GM18505 (cell line): ENCODE results near the gene NT5DC3.

Experiments
- ATAC-seq: cut with Tn5 transposase; IDR thresholded peaks from one replicate; pipeline ENCODE4 v1.9.1; 2021; ENCODE audit not compliant: unreplicated experiment
- POLR2A ChIP-seq: IDR thresholded peaks from 4 replicates; pipeline ENCODE4 v1.6.1; 2011; ENCODE audit warnings: borderline replicate concordance; ENCODE audit not compliant: insufficient read depth, insufficient read length; ENCODE audit errors: extremely low read depth

NT5DC3 gene

DNA sequence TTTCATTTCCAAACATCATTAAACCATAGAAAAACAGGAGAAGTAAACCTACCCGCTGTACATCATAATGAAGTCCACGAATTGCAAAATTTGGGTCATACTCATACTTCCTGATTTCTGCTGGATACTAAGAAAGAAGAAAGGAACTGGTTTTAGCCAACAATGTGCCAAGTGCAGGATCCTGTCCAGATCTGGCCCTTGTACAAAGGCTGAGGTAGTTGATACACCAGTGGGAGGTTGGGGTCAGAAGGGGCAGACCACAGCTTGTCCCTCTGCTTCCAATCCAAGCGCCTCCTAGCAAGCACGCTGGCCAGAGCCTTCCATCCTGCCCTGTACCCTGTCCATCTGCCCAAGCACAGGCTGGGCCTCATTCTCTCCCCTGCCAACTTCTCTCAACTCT lies 34.2 kb downstream of the NT5DC3 start:
- TF ChIP-seq POLR2A = no peak
- no peak for ATAC-seq

DNA sequence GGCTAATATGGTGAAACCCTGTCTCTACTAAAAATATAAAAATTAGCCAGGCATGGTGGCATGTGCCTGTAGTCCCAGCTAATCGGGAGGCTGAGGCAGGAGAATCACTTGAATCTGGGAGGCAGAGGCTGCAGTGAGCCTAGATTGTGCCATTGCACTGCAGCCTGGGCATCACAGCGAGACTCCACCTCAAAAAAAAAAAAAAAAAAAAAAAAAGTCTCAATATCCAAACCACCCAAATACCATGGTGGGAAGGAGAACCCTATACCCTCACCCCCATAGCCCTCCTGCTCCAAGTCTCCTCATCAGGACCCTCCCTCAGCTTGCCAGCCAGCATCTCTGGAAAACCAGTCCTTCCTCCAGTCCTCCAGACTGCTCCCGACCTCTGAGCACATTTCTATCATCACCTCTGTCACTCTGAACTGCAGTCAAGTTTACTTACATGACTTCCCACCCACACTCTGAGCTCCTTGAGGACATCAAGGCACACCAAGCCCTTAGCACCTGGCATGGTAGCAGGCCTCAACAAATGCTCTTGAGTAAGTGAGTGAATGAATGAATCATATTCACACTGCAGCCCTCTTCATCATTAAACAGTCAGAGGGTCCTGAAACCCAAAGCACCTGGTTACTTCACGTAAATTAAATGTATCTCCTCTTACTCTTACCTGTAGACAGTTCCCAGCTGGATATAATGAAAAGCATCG lies 35.2 kb downstream of the NT5DC3 start:
- no peak for TF ChIP-seq POLR2A
- no peak for ATAC-seq

DNA sequence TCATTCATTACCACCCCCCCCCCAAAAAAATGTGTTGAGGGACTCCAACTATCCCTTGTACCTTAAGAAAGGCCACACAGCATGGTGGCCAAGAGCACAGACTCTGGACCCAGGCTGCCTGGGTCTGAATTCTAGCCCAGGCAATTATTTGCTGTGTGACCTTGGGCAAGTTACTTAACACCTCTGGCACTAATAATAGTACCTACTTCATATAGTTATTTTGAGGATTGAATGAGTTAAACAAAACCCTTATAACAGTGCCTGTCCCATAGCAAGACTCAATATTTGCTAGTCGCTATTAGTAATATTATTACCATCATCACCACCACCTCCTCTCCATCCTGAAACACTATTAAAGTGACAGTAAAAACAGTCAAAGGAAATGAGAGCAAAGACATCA lies 37.2 kb downstream of the NT5DC3 start:
- no peak for TF ChIP-seq POLR2A
- no peak for ATAC-seq

DNA sequence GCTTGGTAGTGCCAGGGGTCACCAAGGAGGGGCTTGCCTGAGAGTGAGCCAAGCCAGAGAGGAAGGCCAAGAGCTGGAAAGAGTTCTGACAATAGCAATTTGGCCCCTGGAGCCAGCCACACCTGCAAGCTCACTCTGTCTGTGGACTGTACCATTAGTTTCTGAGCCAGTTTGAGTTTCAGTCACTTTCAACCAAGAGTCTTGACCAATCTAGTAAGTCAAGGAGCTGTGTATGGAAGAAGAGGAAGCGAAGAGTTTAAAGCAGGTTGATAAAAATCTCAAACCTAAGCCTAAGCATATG lies 38.5 kb downstream of the NT5DC3 start:
- no peak for TF ChIP-seq POLR2A
- no peak for ATAC-seq

DNA sequence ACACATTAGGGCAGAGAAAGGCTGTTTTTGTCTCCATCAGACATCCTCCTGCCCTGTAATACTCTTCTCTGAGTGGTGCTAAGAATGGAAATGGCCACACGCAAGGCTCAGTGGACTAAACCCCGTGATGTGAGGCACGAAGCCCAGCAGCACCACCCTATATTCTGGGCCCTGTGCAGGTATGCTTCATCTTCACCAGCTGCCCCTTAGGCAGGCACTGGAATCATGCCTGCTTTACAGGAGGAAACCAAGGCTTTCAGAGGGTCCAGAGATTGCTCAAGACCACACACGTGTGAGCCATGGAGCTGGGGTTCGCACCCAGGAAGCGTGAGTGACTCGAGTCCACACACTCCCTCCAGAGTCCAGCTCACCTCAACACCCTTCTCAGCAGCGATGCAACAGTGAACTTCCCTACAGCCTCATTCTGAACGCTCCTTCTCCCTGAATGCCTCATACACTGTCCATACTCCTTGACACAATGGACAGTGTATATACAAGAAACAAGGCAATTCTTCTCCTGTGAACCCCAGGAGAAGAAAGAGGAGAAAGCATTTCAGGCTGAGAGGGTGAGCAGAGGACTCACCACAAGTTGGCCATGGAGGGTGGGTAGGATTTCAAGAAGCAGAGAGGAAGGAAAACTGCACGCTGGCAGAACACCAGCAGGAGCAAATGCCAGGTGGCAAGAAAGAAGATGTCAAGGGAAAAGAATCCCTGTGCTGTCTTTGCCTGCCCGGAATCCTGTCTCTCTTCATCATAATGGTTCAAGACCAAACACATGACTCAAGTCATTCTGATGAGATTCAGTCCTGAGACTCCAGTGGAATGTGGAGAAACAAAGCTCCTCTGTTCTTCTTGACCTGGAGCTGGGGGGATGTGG lies 39.1 kb downstream of the NT5DC3 start:
- TF ChIP-seq POLR2A = no peak

DNA sequence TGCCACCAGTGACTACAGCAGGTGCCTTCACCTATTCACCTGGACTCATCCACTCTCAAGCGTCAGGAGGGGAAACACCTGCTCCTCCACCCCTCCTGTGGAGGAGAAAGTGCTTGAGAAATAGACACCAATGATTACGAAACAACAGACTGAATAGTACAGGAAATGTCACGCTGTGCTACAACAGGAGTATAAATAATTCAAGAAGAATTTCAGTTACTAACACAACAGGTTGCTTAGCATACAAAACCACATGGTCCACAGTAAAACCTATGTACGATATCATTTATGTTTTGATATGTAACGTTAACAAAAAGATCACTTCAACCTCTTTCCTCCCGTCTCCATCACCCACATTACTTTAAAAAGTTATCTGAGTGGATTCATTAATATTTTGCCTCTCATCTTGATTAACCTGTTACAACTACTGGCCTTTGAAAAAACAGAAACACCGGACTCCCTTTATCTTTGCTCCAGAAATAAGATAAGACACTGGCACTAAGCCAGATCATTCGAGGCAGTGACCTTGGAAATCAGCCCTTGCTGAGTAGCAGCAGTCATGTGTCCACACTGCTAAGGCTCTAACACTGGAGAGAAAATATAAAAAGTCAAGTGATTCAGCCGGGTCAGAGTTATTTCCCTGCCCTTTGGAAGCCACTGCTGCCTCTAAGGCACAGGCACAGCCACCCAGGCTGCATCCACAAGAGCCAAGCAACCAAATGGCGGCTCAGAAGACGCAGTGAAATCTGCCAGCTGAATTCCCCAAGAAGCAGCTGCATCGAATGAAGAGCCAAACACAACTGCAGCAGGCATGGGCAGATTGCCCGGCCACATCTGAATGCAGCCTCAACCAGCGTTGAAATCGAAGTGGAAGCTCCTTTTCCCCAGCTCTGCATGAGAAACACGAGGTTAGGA lies 40.9 kb downstream of the NT5DC3 start:
- no peak for ATAC-seq
- TF ChIP-seq POLR2A = no peak

More for the DNA sequence above, 39.1 kb downstream of the NT5DC3 start:
- no peak for ATAC-seq

DNA sequence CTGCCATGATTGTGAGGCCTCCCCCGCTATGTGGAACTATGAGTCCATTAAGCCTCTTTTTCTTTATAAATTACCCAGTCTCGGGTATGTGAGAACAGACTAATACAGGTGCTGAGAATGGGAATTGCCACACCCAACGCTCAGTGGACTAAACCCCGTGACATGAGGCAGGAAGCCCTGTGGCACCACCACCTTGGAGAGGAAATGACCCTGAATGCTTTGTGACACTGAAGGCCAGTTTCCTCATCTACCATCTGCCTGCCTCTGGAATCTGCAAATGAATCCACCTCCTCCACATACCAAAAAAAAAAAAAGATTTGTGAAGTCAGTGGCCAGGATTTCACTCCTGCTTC lies 41.6 kb downstream of the NT5DC3 start:
- no peak for ATAC-seq
- no peak for TF ChIP-seq POLR2A

DNA sequence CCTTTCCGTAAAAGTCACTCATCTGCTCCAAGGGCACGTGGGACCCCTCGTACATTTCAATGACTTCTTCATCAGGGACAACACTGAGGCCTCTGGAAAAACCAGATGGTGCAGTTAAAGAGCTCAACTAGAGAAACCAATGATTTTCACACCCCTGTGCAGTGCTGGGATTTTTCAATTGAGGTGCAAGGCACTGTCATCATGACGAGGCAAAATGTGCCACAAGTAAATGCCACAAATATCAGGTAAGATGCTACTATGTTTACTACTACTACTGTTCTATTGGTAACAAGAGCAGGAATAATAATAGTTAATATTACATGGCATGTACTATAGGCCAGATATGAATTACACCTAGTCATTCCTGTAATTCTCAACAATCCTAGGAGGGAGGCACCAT lies 42.4 kb downstream of the NT5DC3 start:
- no peak for ATAC-seq
- no peak for TF ChIP-seq POLR2A

DNA sequence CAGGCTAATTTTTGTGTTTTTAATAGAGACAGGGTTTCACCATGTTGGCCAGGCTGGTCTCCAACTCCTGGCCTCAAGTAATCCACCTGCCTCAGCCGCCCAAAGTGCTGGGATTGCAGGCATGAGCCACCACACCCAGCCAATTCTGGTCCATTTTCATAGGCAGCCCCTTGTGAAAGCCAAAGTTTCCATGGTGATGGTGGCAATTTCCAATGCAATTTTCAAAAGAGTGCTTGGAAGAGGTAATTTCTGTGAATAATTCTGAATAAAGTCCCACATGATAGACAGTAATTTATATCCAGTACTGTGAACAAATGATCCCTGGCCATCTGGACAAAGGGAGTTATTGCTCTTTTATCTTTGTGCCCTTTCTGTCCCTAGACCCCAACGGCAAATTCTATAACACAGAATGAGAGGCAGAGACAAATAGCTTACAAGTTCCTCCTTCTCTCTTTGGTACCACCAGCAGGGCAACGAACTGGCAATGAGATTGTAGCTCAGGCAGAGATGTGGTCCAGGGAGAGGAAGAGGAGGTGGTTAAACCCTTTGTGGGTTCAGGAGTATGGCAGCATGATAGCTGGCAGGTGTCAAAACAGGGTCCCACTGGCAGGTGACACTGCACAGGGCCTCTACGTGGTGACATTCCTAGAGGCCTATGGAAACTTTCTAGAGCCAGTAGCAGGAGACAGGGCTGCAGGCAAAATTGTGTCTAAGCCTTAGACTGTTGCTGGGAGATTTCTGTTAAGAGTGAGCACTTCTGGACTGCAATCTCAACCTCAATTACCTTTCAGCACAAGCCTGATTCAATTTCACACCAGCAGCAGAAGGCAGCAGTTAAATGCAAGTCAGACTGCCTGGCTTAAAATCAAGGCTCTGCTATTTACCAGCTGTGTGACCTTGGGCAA lies 46.5 kb downstream of the NT5DC3 start:
- no peak for TF ChIP-seq POLR2A
- no peak for ATAC-seq

DNA sequence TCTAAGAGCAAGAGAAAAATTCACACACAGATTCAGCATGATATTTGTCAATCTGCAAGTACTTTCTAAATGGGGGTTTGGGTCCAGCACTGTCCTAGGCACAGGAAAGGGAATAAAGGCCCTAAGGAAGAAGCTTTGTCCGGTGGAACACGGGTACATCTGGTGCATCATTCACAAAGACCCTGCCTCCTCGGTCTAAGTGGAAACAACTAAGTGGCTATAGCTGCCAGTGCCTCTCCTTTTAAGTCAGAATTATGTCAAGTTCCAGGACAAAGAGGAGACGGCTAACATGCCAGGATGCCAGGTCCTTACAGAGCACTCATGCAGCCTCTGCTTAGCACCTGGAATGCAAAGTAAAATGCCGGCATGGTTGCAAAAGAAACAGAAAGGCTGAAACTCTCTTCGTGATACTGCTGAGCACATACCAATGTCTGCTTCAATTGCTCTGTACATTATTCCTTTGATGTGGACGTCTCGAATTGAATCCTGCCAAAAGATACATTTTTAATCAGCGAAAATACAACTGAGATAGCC lies 47.5 kb downstream of the NT5DC3 start:
- no peak for ATAC-seq
- no peak for TF ChIP-seq POLR2A

DNA sequence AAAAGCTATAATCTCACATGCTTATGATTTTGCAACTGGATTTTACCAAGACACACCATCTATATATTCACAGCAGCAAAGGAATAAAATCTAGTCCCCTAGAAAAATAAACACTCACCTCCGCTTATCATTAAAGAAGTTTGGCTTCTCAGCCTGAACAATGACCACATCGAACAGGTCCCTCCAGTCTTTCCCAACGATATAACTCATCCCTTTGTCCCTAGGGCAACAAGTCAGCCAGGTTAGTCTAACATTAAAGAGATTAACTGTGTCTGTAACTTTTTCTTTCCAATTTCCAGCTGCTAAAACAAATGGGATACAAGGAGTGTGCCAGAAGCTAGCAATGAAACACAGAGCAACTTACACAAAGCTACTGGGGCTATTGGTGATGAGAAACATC lies 48.0 kb downstream of the NT5DC3 start:
- ATAC-seq = no peak
- no peak for TF ChIP-seq POLR2A

DNA sequence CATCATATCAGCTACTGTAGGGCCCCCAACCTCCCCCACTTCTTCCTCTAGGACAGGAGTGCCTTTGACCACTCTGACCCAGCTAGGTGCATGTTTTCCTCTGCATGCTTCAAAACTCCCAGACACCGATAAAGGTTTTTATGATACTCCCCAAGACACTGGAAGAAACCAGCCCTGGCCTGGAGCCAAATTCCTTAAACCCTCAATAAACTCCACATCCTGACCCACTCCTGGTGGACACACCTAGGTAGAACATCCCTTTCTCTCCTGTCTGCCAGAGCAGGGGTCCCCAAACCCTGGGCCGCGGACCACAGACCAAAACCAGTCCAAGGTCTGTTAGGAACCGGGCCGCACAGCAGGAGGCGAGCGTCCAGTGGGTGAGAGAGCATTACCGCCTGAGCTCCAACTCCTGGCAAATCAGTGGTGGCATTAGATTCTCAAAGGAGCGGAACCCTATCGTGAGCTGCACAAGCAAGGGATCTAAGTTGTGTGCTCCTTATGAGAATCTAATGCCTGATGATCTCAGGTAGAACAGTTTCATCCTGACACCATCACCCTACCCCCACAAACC lies 49.6 kb downstream of the NT5DC3 start:
- no peak for TF ChIP-seq POLR2A
- ATAC-seq = no peak
